ENCODE results near the gene PRDX3. TPM values are rescaled to one million over a fixed set of nuclear protein-coding genes. Genes with fewer than 3 reads are reported as not detected.

Gene PRDX3
- total and polyA plus RNA-seq, 2 of the 4 experiments (the other 2 are of a cell fraction): 169 to 187 TPM

GRCh38 chr10:119199231-119199992 is 20.8 kb upstream of the PRDX3 start:
- Histone ChIP-seq H2AK5ac (ENCODE audit: low read depth, low read length) (peak overlapping the region; percentile 89), H3K4me3 (ENCODE audit: insufficient read depth, low read depth, low read length) (no peak overlapping the region), H3K27ac (ENCODE audit: insufficient read depth, low read length) (no peak overlapping the region), H2BK120ac (ENCODE audit: low read depth, low read length) (peak overlapping the region; percentile 69; the same call in 1 of the 2 replicates), H3K56ac (ENCODE audit: extremely low read depth, insufficient read depth, low read length) (no peak overlapping the region), H2BK5ac (ENCODE audit: low read depth, low read length, poor library complexity, severe bottlenecking) (no peak overlapping the region), H2AK9ac (replicated peaks; ENCODE audit: low read depth, low read length, poor library complexity) (peak overlapping the region; percentile 21), H4K91ac (ENCODE audit: insufficient read depth, low read depth, low read length) (peak overlapping the region; percentile 61; the same call in 1 of the 2 replicates), H3K18ac (ENCODE audit: low read depth, low read length) (no peak overlapping the region), H3K4me1 (ENCODE audit: control insufficient read depth, insufficient read depth, low read length) (peaks cover 11% of the 10 kb centered on the region), H3K9me3 (ENCODE audit: control insufficient read depth, insufficient read depth, low read length) (peaks cover 2% of the 10 kb centered on the region; the same call in 1 of the 2 replicates), H3K4me2 (ENCODE audit: low read depth, low read length) (no peak overlapping the region), H2BK15ac (ENCODE audit: low read depth, low read length) (peak overlapping the region; percentile 27; the same call in 1 of the 3 replicates), H3K9me1 (ENCODE audit: insufficient read depth, low read length) (no peaks in the 10 kb centered on the region), H4K5ac (ENCODE audit: low read depth, low read length) (no peak overlapping the region), H2BK20ac (ENCODE audit: low read depth, low read length) (0 out of 2 replicates have a peak overlapping the region, but pooled peaks have one; percentile 55), H4K20me1 (ENCODE audit: insufficient read depth, low read length) (no peaks in the 10 kb centered on the region), H3K36me3 (ENCODE audit: control insufficient read depth, insufficient read depth, low read length) (no peaks in the 10 kb centered on the region), H3K9ac (ENCODE audit: low read depth, low read length) (no peak overlapping the region), H3K23ac (ENCODE audit: low read depth, low read length) (no peak overlapping the region), H3K79me1 (ENCODE audit: low read depth in 1 of 2, low read length in 2 of 2) (no peaks in the 10 kb centered on the region), H3K14ac (replicated peaks; ENCODE audit: low read depth, low read length) (no peak overlapping the region), H3K4ac (ENCODE audit: low read depth, low read length) (peak overlapping the region; percentile 56), H3K27me3 (ENCODE audit: control insufficient read depth, insufficient read depth, low read length) (no peaks in the 10 kb centered on the region), H4K8ac (ENCODE audit: low read depth in 2 of 2, low read length in 2 of 2) (no peak overlapping the region), H2AFZ (replicated peaks; ENCODE audit: low read length, poor library complexity) (peak overlapping the region; percentile 61)
- CTCF ChIA-PET: interaction anchor here (0.5 to 3.7 kb wide), 34 partner anchors 10 to 526 kb away, joined by 3 to 31 read pairs (median 5); partner anchors contain the start of genes BAG3 and RGS10
- dilution Hi-C loops (cut with HindIII; ENCODE audit: low sequenced_read_pairs, unreplicated experiment): no loop called here
- TF ChIP-seq ELK1 (IDR thresholded peaks at IDR 0.05; ENCODE audit: borderline replicate concordance, low read depth, low read length) (no peak), USF2 (IDR thresholded peaks at IDR 0.05; ENCODE audit: low read depth, low read length) (no peak), CEBPB (IDR thresholded peaks at IDR 0.05; ENCODE audit: low read depth, low read length) (no peak), MAFK (IDR thresholded peaks at IDR 0.05; ENCODE audit: low read depth, low read length) (no peak), POLR2A (IDR thresholded peaks at IDR 0.05; ENCODE audit: low read depth, low read length) (no peak; the same call in 1 of the 2 replicates), RFX5 (IDR thresholded peaks at IDR 0.05; ENCODE audit: low read depth, low read length) (no peak), FOS (IDR thresholded peaks at IDR 0.05; ENCODE audit: low read depth, low read length) (no peak), RCOR1 (IDR thresholded peaks at IDR 0.05; ENCODE audit: insufficient replicate concordance, low read length) (no peak), CHD1 (IDR thresholded peaks at IDR 0.05; ENCODE audit: low read depth, low read length) (no peak), RAD21 (IDR thresholded peaks at IDR 0.05; ENCODE audit: low read length) (peak; percentile 95), MAZ (IDR thresholded peaks at IDR 0.05; ENCODE audit: borderline replicate concordance, low read depth, low read length) (no peak), CTCF (conservative IDR thresholded peaks at IDR 0.05; ENCODE audit: low read depth, low read length) (peak; percentile 92), SMC3 (IDR thresholded peaks at IDR 0.05; ENCODE audit: low read depth, low read length) (peak; percentile 82), NFE2L2 (IDR thresholded peaks at IDR 0.05; ENCODE audit: low read depth, low read length) (no peak)
- DNase-seq (peak; percentile 89), ATAC-seq (ENCODE audit: low read depth) (peak; percentile 85)
- POLR2A ChIA-PET (ENCODE audit: unreplicated experiment): no interaction called here
- in situ Hi-C loops (cut with MboI; ENCODE audit: low sequenced_read_pairs): loop anchor here (5.0 to 25.0 kb wide), 3 partner anchors 248 to 663 kb away; partner anchors contain the start of gene MCMBP
- intact Hi-C loops (cut with micrococcal nuclease): loop anchor here (1.0 to 2.0 kb wide), 4 partner anchors 217 to 397 kb away; partner anchors contain the start of gene TIAL1
- 50% methylated on average over 2 of the region's 9 CpGs; no CpG with 5 or more reads in 1 of the 2 experiments for WGBS, 2 experiments (ENCODE audit: extremely low coverage in 2 of 2, insufficient read length in 1 of 2)
- no TSS peak for BruUV-seq (replicated peaks)
